GM03348 (cell line): Measurements from ENCODE around the gene PLP2.

Experiments used
- DNase-seq: peaks from one replicate; pipeline ENCODE4 v3.0.0; 2012; ENCODE audit warnings: low spot score

PLP2 gene

GRCh38 chrX:49186125-49187027 lies 14.7 kb downstream of the PLP2 start, which contains the start of gene PRICKLE3:
Gene PRICKLE3 (minus strand): TSS chrX:49186373. CDS start chrX:49186297, 76 bp downstream.
- peak; percentile 70 for DNase-seq

- no peak for DNase-seq
These were observed 15.3 kb downstream of the PLP2 start for GRCh38 chrX:49187028-49187394.

- no peak for DNase-seq
These were observed 15.8 kb downstream of the PLP2 start for GRCh38 chrX:49187526-49187925.

- DNase-seq: no peak
These were observed 16.9 kb downstream of the PLP2 start for GRCh38 chrX:49188468-49189076.

- DNase-seq: no peak
These were observed 17.9 kb downstream of the PLP2 start for GRCh38 chrX:49189606-49190005.

- DNase-seq: peak; percentile 93
These were observed 19.3 kb downstream of the PLP2 start for GRCh38 chrX:49190821-49191573.

DNA sequence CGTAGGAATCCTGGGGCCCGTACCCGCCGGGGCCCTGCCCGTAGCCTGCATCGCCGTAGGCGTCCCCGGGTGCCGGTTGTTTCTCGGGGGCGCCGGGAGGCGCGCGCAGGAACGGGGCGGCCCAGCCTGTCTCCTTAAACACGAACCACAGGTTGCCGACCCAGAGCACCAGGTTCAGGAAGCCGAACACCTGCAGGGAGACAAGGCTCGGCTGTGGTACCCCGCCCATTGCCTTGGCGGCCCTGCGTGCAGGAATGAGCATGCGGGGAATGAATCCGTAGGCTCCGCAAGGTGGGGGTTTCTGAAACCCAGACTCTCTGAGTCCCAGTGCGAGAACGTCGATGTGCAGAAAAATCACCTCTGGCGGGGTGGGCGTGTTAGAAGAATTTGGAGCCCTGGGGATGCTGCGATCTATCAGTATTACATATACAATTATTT lies 19.9 kb downstream of the PLP2 start:
- DNase-seq: no peak

GRCh38 chrX:49192722-49193328 lies 21.1 kb downstream of the PLP2 start:
- peak; percentile 23 for DNase-seq

DNA sequence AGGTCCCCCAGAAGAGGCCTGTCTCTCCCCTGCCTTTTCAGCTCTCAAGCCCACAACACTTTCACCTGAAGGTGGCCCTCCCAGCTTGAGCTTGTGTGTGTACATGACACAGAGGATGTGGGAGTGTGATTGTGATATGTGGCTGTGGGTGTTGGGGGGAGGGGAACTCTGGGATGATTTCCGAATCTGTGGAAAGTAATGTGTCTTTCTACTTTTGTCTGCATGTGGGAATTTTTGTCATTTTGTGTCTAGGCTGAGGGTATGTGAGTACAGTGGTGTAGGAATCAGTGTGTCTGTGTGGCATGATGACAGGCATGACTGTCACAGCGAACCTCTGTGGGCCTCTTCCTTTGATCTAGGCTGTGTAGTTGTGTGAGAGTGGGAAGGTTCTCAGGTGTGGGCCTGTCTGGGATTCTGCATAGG lies 21.9 kb downstream of the PLP2 start:
- DNase-seq: no peak

GRCh38 chrX:49197543-49198087 lies 25.9 kb downstream of the PLP2 start:
- DNase-seq: no peak

DNA sequence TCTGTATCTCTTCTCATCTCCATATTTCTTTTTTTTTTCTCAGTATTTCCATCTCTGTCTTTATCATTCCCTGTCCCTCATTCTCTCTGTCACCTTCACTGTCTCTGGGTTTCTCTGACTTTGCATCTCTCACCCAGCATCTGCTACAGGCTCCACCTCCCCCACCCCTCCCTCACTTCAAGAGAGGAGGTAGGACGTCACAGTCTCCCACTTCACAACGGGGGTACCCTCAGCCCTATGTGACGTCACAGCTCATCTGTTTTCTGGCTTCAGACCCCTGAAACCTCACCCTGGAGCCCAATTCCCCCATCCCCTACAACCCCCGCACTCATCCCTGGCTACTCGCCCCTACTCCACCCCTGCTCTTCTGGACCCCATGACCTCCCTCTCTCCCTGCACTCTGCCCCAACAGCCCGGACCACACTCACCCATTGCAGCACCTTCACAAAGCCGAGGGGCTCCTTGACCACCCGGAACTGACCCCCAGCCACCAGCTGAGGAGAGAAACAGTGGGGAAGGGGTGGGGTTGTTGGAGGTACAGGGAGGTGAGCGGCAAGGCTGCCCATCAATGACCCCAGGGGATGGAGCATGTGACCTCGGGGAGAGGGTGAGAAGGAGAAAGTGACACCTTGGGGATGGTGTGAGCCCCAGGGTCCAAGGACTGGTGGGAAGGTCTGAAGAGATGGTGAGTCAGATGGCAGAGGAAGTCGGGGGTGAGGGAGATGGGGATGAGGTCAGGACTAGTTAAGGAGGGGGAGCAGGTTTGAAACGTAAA lies 27.0 kb downstream of the PLP2 start:
- DNase-seq: no peak

- DNase-seq: no peak
These were observed 27.6 kb downstream of the PLP2 start for GRCh38 chrX:49199315-49199595.

DNA sequence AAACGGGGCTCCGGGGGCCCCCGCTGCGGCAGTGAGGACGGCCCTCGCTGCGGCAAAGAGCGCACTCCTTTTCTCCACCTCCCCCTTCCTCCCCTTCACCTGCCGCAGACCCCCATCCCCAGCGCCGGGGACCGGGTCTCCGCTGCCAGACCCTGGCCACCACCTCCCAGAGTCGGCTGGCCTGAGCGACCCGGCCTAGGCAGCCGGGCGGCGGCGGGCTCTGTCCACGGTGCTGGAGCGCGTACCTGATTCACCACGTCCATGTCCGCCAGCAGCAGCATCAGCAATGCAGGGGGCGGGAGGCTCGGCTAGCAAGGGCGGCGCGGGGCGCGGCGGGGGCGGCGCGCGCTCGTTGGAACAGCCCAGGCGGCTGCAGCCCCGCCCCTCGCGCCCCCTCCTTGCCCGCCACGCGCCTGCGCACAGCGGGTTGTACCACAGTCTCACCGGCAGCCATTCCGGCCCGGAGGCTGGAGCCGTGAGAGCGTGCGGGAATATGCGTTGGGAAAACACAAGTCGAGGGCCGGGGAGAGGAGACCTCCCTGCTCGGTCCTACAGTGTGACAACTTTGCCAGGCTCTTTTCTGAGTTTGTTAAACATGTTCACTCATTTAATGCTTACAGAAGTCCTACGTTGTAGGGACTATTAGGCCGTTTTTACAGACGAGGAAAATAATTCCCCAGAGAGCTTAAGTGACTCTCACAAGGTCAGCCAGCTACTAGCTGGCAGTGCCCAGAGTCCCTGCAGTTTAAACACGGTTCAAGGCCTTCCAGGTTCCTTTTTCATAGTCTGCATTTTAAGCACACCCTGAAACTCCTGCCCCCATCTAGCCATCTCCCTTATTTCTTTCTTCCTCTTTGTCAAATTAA lies 28.4 kb downstream of the PLP2 start, which contains the start of gene SYP:
Gene SYP, minus strand, starts transcription at position 288 of the 866 bp plus-strand sequence. Its CDS starts 7 bp downstream, at position 281.
- DNase-seq: peak; percentile 96

GRCh38 chrX:49202022-49202421 lies 30.3 kb downstream of the PLP2 start:
- DNase-seq: no peak

DNA sequence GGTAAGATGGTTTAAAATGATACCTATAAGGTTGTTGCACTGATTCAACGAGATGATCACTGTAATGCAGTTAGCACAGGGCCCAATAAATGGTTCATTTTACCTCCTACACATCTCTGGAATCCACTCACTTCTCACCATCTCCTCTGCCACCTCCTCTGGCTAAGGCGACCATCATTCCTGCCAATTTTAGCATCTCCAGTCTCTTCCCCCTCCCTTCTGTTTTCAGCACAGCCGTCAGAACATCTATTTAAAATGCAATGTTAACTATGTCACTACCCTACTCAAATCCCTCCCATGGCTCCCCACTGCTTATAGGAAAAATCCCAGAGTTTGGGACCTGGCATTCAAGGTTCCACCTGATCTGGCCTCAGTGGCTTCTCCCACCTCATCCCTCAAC lies 31.8 kb downstream of the PLP2 start:
- no peak for DNase-seq

DNA sequence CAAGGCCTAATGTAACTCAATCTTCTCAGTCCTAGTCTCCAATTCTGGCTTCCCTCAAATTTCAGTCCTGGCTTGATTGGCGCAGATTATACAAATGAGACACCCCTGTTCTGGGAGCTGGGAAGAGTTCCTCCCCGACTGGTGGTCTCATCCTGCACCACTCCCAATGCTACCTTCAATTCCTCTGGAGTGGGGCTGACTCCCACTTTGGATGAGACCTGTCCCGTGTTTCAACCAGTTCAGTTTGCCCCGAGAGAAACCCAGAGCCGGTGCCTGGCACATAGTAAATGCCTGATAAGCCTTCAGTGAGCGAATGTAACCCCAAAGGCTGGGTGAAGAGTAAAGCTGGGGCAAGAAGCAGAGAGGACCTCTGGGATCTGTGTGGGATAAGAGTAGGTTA lies 32.3 kb downstream of the PLP2 start:
- no peak for DNase-seq

DNA sequence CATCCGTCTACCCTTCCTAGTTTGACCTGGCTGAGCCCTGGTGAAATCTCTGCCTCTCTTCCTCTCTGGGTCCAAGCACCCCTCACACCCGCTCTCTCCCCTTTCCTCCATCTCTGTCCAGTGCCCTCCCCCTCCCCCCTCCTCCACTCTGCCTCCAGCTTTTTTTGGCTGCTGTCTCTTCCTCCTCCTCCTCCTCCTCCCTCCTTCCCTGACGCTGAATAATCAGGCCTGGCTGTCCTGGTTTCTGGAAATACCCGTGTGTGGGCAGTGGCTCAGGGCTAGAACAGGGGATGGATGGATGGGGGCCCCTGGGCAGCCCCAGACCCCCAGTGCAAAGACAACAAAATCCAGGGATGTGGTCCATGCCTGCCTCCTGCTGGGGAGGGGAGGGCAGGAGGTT lies 33.0 kb downstream of the PLP2 start:
- no peak for DNase-seq

GRCh38 chrX:49205443-49205842 lies 33.7 kb downstream of the PLP2 start:
- DNase-seq: no peak

- DNase-seq: no peak
These were observed 34.8 kb downstream of the PLP2 start for GRCh38 chrX:49206543-49206942.

- no peak for DNase-seq
These were observed 36.7 kb downstream of the PLP2 start for GRCh38 chrX:49208399-49208798.
